ENCODE data around the gene PBX3. TPM values are rescaled to one million over a fixed set of nuclear protein-coding genes. Genes with fewer than 3 reads are reported as not detected.
"Not testable (repeated sequence)": the region's sequence is repeated elsewhere in the genome, so short reads cannot be mapped to it uniquely, and the experiment has no call there.

PBX3 gene
- total and polyA plus RNA-seq, 10 donors, result 7.2 to 58.4 (median 34.1) TPM

DNA sequence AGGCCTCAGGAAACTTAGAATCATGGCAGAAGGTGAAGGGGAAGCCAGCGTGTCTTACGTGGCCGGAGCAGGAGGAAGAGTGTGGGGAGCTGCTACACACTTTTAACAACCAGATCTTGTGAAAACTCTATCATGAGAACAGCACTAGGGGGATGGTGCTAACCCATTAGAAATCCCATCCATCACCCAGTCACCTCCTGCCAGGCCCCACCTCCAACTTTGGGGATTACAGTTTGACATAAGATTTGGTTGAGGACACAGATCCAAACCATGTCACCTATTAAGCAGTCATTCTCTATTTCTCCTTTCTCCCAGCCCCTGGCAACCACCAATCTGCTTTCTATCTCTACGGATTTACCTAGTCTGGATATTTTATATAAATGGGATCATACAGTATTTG lies 26.9 kb downstream of the PBX3 start:
- H3K9me3 ChIP-seq, result peaks cover 0 to 9% (median 6%) of the 10 kb centered on the region in 8 donors
- no peak overlapping the region for H3K4me3 ChIP-seq
- intact Hi-C loops (cut with DNase I; ENCODE audit: low total_unique reads), result no loop called here
- TF ChIP-seq CTCF (IDR thresholded peaks at IDR 0.05 in 8 of 11, conservative IDR thresholded peaks at IDR 0.05 in 3 of 11) (no peak), POLR2A (IDR thresholded peaks at IDR 0.05) (no peak), POLR2AphosphoS5 (IDR thresholded peaks at IDR 0.05) (no peak)
- no peaks in the 10 kb centered on the region for H3K27me3 ChIP-seq (replicated peaks in 1 of 7)
- H3K27ac ChIP-seq, result no peak overlapping the region
- peaks cover 0 to 7% (median 0%) of the 10 kb centered on the region in 6 donors for H3K36me3 ChIP-seq
- 47 to 69% (median 59%) methylated on average over 4 of the region's 4 CpGs for WGBS, 5 donors
- peaks cover 0 to 11% (median 1%) of the 10 kb centered on the region in 6 donors for H3K4me1 ChIP-seq
- DNase-seq, result no peak

- 94 to 100% (median 97%) methylated on average over 4 of the region's 4 CpGs for WGBS, 5 donors
- H3K27ac ChIP-seq; H3K36me3 ChIP-seq; H3K9me3 ChIP-seq; H3K4me3 ChIP-seq; DNase-seq; intact Hi-C loops (cut with DNase I; ENCODE audit: low total_unique reads); H3K27me3 ChIP-seq (replicated peaks in 1 of 7): not testable (repeated sequence)
- H3K4me1 ChIP-seq, result peaks cover 0 to 11% (median 0%) of the 10 kb centered on the region in 6 donors
These were observed 29.6 kb downstream of the PBX3 start for GRCh38 chr9:125776789-125777188.

DNA sequence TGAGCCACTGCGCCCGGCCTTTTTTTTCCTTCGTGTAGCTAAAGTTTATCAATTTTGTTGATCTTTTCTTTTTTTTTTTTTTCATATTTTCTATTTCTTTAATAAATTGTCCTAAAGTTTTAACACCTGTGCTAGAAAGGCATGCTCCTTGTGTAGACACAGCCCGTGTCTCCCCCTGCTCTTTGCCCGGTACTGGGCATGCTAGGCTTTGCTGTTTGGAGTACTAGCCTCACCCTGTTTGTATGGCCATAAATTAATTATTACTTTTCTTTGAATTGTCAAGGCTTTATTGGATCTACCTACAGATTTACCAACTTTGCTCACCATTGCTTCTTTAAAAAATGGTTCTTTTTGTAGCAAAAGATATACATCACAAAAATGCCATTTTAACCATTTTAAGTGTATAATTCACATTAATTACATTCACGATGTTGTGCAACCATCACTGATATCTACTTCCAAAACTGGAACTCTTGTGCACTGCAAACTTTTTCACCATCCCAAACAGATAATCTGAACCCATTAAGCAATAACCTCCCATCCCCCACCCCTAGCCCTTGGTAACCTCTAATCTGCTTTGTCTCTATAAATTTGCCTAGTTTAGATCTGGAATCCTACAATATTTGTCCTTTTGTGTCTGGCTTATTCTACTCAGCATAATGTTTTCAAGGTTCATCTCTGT lies 31.5 kb downstream of the PBX3 start:
- DNase-seq; H3K36me3 ChIP-seq; H3K4me1 ChIP-seq; H3K27ac ChIP-seq; H3K27me3 ChIP-seq (replicated peaks in 1 of 7); H3K4me3 ChIP-seq; intact Hi-C loops (cut with DNase I; ENCODE audit: low total_unique reads): not testable (repeated sequence)
- H3K9me3 ChIP-seq, result peaks cover 0 to 15% (median 7%) of the 10 kb centered on the region in 8 donors
- WGBS, 5 donors, result 95 to 100% (median 99%) methylated on average over 4 to 5 of the region's 6 CpGs

DNA sequence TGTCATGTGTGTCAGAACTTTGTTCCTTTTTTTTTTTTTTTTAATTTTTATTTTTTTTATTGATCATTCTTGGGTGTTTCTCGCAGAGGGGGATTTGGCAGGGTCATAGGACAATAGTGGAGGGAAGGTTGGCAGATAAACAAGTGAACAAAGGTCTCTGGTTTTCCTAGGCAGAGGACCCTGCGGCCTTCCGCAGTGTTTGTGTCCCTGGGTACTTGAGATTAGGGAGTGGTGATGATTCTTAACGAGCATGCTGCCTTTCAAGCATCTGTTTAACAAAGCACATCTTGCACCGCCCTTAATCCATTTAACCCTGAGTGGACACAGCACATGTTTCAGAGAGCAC lies 32.0 kb downstream of the PBX3 start:
- intact Hi-C loops (cut with DNase I; ENCODE audit: low total_unique reads); H3K27ac ChIP-seq; H3K36me3 ChIP-seq; H3K4me3 ChIP-seq; DNase-seq; H3K4me1 ChIP-seq; H3K27me3 ChIP-seq (replicated peaks in 1 of 7): not testable (repeated sequence)
- WGBS, 5 donors, result 86 to 100% methylated on average over 1 of the region's 5 CpGs; no CpG with 5 or more reads in 3 of the 5 donors
- peaks cover 0 to 15% (median 7%) of the 10 kb centered on the region in 8 donors for H3K9me3 ChIP-seq

GRCh38 chr9:125782718-125783117 lies 35.5 kb downstream of the PBX3 start:
- DNase-seq, result no peak
- Histone ChIP-seq H3K4me3 (no peak overlapping the region), H3K4me1 (peaks cover 0 to 18% (median 10%) of the 10 kb centered on the region in 6 donors), H3K27me3 (replicated peaks in 1 of 7) (no peaks in the 10 kb centered on the region), H3K9me3 (peaks cover 0 to 7% (median 0%) of the 10 kb centered on the region in 8 donors), H3K36me3 (peaks cover 0 to 13% (median 0%) of the 10 kb centered on the region in 6 donors), H3K27ac (no peak overlapping the region)
- TF ChIP-seq POLR2A (IDR thresholded peaks at IDR 0.05) (no peak), CTCF (IDR thresholded peaks at IDR 0.05 in 8 of 11, conservative IDR thresholded peaks at IDR 0.05 in 3 of 11) (no peak), POLR2AphosphoS5 (IDR thresholded peaks at IDR 0.05) (no peak)
- intact Hi-C loops (cut with DNase I; ENCODE audit: low total_unique reads), result no loop called here
- 94 to 99% (median 99%) methylated on average over 2 of the region's 2 CpGs for WGBS, 5 donors
